ENCODE data around the gene ELOA.

- TF ChIP-seq CTCF (IDR thresholded peaks at IDR 0.05) = no peak
- TF ChIP-seq POLR2AphosphoS5 (IDR thresholded peaks at IDR 0.05) = no peak
- TF ChIP-seq POLR2A (IDR thresholded peaks at IDR 0.05) = no peak
Observed at GRCh38 chr1:23776217-23776616, 32.9 kb downstream of the ELOA start.

Measured in transverse colon (tissue), 4 donors.